ENCODE data around the gene TBRG4.

The TBRG4 gene

GRCh38 chr7:45067582-45067981, 43.9 kb downstream of the TBRG4 start:
- DNase-seq (ENCODE audit: extremely low read depth, low read depth) = no peak
- TF ChIP-seq CTCF (IDR thresholded peaks at IDR 0.05; ENCODE audit: low read depth, low read length) = no peak

GRCh38 chr7:45066409-45066808, 45.1 kb downstream of the TBRG4 start:
- TF ChIP-seq CTCF (IDR thresholded peaks at IDR 0.05; ENCODE audit: low read depth, low read length) = no peak
- DNase-seq (ENCODE audit: extremely low read depth, low read depth) = no peak

- DNase-seq (ENCODE audit: extremely low read depth, low read depth) = no peak
- no peak for TF ChIP-seq CTCF (IDR thresholded peaks at IDR 0.05; ENCODE audit: low read depth, low read length)
Measured at GRCh38 chr7:45065031-45065995, 46.2 kb downstream of the TBRG4 start.

- no peak for TF ChIP-seq CTCF (IDR thresholded peaks at IDR 0.05; ENCODE audit: low read depth, low read length)
- no peak for DNase-seq (ENCODE audit: extremely low read depth, low read depth)
Measured at GRCh38 chr7:45064047-45064725, 47.3 kb downstream of the TBRG4 start.

- TF ChIP-seq CTCF (IDR thresholded peaks at IDR 0.05; ENCODE audit: low read depth, low read length) = no peak
- no peak for DNase-seq (ENCODE audit: extremely low read depth, low read depth)
Measured at GRCh38 chr7:45061806-45062425, 49.6 kb downstream of the TBRG4 start.

GRCh38 chr7:45061352-45061751, 50.1 kb downstream of the TBRG4 start:
- DNase-seq (ENCODE audit: extremely low read depth, low read depth) = no peak
- TF ChIP-seq CTCF (IDR thresholded peaks at IDR 0.05; ENCODE audit: low read depth, low read length) = no peak

GRCh38 chr7:45060295-45060694, 51.2 kb downstream of the TBRG4 start:
- no peak for TF ChIP-seq CTCF (IDR thresholded peaks at IDR 0.05; ENCODE audit: low read depth, low read length)

More at GRCh38 chr7:45060295-45060694, 51.2 kb downstream of the TBRG4 start:
- DNase-seq (ENCODE audit: extremely low read depth, low read depth) = no peak

Data from AG09319 (cell line).